Midbrain (tissue), 1 donor: ENCODE data around the gene GSTA1.
"Not testable (repeated sequence)": the region's sequence is repeated elsewhere in the genome, so short reads cannot be mapped to it uniquely, and the experiment has no call there.

ENCODE experiments used
- DNase-seq: peaks from one replicate; lab custom pipeline; 2025; lab: John Stamatoyannopoulos, UW

Gene GSTA1

GRCh38 chr6:52803668-52804255 lies at the start of gene GSTA1:
Gene GSTA1 (minus strand): TSS chr6:52803816. CDS start chr6:52799267, 4,549 bp downstream.
- DNase-seq = not testable (repeated sequence)

GRCh38 chr6:52849137-52849536 lies 45.5 kb upstream of the GSTA1 start:
- no peak for DNase-seq

- DNase-seq = no peak
Measured at GRCh38 chr6:52846002-52846401, 42.4 kb upstream of the GSTA1 start.

- no peak for DNase-seq
Measured at GRCh38 chr6:52843605-52844004, 40.0 kb upstream of the GSTA1 start.

GRCh38 chr6:52840763-52841585 lies 37.4 kb upstream of the GSTA1 start, which contains the start of gene GSTA5:
Gene GSTA5 (minus strand): TSS chr6:52840813.
- no peak for DNase-seq

- DNase-seq = peak; percentile 3
Measured at GRCh38 chr6:52839124-52840055, 35.8 kb upstream of the GSTA1 start.

- no peak for DNase-seq
Measured at GRCh38 chr6:52834481-52834880, 30.9 kb upstream of the GSTA1 start.

GRCh38 chr6:52830869-52831268 lies 27.3 kb upstream of the GSTA1 start:
- DNase-seq = not testable (repeated sequence)

- no peak for DNase-seq
Measured at GRCh38 chr6:52829046-52829817, 25.6 kb upstream of the GSTA1 start.

- not testable (repeated sequence) for DNase-seq
Measured at GRCh38 chr6:52828621-52829020, 25.0 kb upstream of the GSTA1 start.

- not testable (repeated sequence) for DNase-seq
Measured at GRCh38 chr6:52827073-52827783, 23.6 kb upstream of the GSTA1 start.

GRCh38 chr6:52826513-52826912 lies 22.9 kb upstream of the GSTA1 start:
- no peak for DNase-seq

GRCh38 chr6:52825900-52826459 lies 22.4 kb upstream of the GSTA1 start:
- not testable (repeated sequence) for DNase-seq

- not testable (repeated sequence) for DNase-seq
Measured at GRCh38 chr6:52825270-52825793, 21.7 kb upstream of the GSTA1 start.

- DNase-seq = no peak
Measured at GRCh38 chr6:52821842-52822241, 18.2 kb upstream of the GSTA1 start.

- no peak for DNase-seq
Measured at GRCh38 chr6:52820198-52820597, 16.6 kb upstream of the GSTA1 start.

- DNase-seq = peak; percentile 6
Measured at GRCh38 chr6:52815167-52816092, 11.8 kb upstream of the GSTA1 start.

- not testable (repeated sequence) for DNase-seq
Measured at GRCh38 chr6:52814545-52814944, 10.9 kb upstream of the GSTA1 start.

GRCh38 chr6:52809777-52810176 lies 6.2 kb upstream of the GSTA1 start:
- DNase-seq = not testable (repeated sequence)
